ENCODE measurements around the gene ADPRH.
"Not testable (repeated sequence)": the region's sequence is repeated elsewhere in the genome, so short reads cannot be mapped to it uniquely, and the experiment has no call there.

ADPRH gene

DNA sequence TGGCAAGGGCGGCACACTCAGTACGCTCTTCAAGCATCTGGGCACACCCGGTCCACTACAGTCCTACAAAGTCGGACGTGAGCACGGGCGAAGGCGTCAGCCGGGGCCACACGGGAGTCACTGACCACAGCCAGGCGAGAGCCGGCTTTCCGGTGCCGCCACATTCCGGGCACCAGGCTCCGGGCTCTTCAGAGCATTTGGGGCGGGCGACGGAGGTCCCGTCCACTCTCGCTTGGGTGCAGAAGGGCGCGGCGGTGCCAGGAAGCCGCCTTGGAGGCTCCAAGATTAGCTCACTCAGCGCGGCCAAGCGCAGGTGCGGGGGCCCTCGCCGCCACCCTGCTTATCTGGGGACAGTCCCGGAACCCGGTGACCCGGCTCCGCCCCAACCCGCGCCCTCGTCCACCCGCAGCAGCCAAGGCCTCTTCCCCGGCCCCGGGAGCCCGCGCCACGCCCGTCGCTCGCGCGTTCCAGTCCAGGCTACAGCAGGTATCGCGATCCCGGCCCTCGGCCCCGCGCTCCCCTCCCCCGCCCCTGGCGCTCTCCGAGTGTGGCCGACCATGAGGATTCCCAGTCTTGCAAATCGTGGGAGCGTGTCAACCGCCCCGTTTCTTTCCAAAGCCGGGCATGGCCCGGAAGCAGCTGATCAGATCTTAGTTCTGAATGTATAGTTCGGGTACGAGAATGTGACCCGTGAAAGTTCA, at the start of gene ADPRH:
ADPRH (plus strand) TSS at position 127 of the 701 bp plus-strand sequence. CDS start 2,678 bp downstream, outside the sequence.
- DNase-seq (ENCODE audit: low read depth, low spot score) = peak; percentile 24

DNA sequence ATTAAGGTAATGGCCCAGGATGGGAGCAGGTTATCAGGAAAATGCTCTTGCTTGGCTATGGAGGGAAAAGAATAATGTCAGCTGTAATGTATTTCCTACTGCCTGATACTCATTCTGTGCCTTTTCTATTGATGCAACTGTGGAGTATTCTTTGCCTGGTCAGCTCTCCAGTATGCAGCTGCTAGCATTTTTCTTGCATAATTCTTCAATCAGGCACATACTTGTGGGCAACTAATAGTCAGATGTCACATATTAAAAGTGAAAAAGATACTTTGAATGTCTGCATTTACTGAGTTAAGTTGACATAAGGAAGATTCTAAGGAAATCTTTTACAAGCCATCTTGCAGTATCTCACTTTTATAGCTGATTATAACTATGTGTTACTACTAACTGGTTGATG, 49.4 kb upstream of the ADPRH start:
- DNase-seq (ENCODE audit: low read depth, low spot score) = no peak

DNA sequence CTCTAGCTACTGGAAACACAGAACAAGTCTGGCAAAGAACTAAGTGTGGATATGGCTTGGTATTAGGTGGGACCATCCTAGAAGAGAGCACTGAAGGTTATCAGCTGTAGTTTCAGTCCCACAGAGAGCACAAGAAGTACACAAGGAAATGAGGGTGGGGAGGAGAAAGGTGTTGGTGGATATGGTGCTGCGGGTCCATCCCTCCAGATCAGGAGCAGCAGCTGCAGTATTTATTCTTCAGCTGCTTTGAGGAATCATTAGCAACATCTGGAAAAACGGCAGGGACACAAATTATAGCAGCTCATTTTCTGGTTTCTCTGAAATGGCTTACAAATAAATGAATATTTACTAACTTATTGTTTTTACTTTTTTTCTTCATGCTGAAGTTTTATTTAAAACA, 48.8 kb upstream of the ADPRH start:
- no peak for DNase-seq (ENCODE audit: low read depth, low spot score)

DNA sequence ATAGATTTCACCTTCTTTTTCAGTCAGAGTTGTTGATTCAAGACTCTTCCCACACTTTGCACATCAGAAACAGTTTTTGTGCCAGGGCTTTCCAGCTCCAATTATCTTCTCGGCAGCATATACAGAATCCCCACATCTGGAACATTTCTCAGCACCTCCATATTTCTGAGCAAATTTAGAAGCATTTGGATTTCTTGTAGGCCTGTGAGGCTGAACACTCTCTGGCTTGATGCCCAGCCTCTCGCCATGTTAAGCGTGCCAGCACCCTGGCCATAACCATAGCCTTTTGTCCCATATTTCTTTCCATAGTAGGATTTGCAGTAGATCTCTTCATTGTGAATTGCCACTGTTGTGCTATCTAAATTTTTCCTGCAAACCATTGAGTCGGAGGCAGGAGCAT, 48.1 kb upstream of the ADPRH start:
- no peak for DNase-seq (ENCODE audit: low read depth, low spot score)

DNA sequence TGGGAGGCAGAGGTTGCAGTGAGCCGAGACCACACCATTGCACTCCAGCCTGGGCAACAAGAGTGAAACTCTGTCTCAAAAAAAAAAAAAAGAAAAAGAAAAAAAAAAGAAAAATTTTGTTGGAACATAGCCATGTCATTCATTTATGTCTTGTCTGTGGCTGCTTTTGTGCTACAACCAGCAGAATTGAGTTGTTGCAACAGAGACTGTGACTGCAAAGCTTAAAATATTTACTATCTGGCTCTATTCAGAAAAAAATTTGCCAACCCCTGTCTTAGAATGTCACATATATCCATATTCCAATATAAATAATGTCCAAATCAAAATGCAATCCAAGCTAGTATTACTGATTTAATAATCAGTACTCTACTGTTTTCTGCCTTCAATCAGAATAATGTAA, 45.0 kb upstream of the ADPRH start:
- no peak for DNase-seq (ENCODE audit: low read depth, low spot score)

DNA sequence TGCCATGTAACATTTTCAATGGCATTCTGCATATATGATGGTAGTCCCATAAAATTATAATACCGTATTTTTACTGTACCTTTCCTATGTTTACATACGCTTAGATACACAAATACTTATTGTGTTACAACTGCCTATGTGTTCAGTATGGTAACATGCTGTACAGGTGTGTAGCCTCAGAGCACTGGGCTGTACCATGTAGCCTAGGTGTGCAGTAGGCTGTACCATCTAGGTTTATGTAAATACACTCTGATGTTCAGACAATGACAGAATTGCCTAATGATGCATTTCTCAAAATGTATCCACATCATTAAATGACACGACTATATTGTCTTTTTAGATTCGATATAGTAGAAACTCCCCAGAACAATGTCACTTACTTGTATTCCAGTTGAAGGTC, 42.5 kb upstream of the ADPRH start:
- no peak for DNase-seq (ENCODE audit: low read depth, low spot score)

DNA sequence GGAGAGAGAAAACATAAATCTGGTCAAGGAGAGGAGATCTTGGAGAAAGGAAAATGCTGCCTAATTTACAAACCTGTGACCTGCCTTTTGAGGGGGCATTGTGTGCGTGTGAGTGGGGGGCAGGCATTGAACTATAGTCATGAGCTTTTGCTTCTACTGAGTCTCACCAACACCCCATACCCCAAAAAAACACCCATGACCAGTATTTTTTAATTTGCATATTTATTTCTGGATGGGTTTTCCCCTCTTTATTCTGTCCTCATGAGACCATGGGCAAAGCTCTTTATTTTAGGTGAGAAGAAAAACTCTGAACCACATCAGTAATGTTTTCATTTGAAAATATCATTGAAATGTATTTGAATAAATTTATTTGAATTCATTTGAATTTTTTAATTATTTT, 40.5 kb upstream of the ADPRH start:
- DNase-seq (ENCODE audit: low read depth, low spot score) = no peak

DNA sequence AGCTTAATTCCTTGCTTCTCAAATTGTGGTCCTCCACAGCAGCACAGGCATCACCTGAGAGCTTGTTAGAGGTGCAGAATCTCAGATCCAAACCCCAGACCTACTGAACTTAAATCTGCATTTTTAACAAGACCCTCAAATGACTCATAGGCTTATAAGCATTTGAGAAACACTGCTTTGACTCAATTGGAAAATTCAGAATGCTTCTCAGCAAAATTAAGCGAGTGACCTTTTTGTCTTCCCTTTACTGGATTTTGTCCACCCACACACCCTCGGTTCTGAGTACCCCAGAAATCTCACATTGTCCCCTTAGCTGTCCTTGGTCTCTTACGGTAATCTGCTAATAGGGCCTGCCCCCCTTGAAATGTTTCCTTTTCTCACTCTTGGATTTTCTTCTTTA, 37.7 kb upstream of the ADPRH start:
- DNase-seq (ENCODE audit: low read depth, low spot score) = no peak

DNA sequence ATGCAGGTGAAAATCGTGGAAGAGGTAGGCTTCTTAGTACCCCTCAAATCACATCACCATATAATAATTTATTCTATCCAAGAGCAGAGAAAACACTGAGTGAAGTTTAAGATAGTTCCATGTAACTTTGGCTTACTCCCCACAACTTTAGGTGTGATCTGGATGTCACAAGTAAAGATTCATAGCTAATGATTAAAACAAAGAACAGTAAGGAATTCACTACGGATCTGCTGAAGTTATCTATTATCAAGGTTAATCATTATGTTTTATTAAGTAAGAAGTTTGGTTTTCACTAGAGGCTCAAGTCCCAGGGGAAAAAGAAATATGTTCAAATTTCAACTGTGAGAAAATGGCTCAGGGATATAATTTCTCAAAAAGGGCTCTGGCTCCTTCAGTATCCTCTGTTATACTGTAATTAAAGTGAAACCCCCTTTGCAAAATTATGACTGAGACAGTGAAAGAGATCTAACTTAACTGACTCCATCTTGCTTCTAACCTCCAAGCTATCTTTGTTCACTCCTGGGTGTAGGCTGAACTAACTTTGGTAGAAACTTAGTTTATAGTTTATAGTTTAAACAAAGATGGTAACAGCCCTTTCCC, 37.0 kb upstream of the ADPRH start:
- DNase-seq (ENCODE audit: low read depth, low spot score) = no peak

DNA sequence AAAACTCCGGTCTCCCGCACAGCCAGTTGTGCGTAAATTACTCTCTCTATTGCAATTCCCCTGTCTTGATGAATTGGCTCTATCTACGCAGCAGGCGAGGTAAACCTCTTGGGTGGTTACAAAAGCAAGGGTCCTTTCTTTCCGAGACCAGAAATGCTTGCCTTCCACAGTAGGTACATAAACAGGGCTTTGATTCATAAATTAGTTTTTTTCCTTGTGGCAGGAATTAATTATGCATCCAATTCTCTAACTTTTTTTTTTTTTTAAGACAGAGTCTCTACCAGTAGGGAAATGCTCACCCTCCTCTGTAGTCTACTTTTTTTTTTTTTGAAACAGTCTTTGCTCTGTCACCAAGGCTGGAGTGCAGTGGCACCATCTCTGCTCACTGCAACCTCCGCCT, 36.1 kb upstream of the ADPRH start:
- DNase-seq (ENCODE audit: low read depth, low spot score) = no peak

DNA sequence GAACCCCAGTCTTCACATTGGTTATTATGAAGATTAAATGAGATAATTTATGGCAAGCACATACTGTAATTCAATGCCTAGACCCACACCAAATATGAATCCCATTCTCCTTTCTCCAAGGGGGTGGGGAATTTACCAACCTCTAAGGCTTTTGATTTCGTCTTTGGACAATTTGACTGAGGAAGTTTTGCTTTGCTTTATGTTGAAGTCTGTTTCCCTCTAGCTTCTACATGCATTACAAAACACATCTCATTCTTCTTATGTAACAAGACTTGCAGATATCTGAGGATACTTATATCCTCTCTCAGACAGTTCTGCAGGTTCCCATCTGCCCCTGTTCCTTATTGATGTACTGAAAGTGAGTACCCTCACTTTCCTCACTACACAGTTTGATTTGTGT, 32.1 kb upstream of the ADPRH start:
- no peak for DNase-seq (ENCODE audit: low read depth, low spot score)

DNA sequence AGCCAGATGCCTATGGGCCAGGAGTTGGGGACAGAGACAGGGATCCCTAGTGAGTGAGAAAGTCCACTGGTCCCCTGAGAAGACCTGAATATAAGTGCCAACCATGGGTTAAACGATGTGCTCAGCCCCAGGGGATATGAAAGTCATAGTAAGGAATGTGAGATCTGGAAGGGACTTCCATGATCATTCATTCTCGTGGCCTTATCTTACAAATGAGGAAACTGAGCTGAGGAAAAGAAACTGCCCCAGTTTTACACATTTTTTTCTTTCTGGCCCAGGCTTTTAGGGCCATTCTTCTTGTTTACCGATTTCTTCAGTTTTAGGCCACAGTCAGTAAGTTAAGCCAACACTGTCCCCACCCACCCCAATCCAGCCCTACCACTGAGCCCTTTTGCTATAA, 31.0 kb upstream of the ADPRH start:
- no peak for DNase-seq (ENCODE audit: low read depth, low spot score)

DNA sequence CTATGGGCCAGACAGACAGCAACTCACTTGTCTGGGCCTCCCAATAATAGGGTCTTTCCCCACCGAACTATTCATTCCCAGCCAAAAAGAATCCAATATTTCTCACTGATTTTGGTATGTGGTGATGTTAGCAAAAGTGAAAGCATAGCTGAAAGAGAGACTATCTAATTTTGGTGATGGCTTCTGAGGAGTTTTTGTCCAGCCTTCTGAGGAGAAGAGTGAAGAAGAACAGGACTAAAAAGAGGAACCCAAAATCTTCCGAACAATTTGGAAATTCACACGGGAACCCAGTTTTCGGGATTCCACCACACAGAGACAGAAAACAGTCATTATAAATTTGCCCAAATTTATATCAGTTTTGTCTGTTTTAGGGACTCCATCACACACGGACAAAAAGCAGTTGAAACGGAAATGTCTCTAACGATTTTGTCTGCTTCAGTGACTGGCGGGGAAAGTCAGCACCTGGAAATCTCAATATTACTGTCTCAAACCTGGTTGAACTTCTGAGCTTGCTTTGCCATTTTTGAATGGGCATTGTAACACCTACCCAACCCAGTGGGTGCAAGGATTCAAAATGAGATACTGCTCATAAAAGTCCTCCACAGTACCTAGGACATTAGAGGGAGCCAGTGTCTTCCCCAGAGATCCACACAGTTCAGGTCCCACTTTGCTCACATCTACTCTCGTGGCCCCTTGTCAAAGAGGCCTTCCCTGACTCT, 28.9 kb upstream of the ADPRH start:
- DNase-seq (ENCODE audit: low read depth, low spot score) = no peak

DNA sequence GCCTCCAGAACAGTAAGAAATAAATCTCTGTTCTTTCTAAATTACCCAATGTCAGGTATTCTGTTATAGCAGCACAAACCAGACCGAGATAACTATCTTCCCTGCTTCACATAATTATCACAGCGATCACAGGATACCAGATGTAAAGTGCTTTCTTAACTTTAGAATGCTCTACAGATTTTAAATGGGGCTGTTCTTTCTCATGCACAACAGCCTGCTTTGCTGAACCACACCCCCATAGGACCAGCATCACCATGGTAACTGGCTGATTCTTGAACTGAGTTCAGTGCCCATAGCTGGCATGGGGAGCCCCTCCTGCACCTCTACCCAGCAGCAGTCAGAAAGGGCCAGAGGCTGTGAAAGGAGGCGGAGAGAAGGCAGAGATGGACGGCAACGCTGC, 27.7 kb upstream of the ADPRH start:
- no peak for DNase-seq (ENCODE audit: low read depth, low spot score)

DNA sequence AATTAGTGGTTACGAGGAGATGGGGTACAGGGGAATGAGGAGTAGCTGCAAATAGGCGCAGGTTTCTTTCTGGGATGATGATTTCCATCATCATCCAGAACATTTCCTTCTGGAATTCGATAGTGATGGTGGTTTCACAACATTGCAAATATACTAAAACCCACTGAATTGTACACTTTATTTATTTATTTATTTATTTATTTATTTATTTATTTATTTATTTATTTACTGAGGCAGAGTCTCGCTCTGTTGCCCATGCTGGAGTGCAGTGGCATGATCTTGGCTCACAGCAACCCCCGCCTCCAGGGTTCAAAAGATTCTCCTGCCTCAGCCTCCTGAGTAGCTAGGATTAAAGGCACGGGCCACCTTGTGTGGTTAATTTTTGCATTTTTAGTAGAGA, 26.4 kb upstream of the ADPRH start:
- not testable (repeated sequence) for DNase-seq (ENCODE audit: low read depth, low spot score)

DNA sequence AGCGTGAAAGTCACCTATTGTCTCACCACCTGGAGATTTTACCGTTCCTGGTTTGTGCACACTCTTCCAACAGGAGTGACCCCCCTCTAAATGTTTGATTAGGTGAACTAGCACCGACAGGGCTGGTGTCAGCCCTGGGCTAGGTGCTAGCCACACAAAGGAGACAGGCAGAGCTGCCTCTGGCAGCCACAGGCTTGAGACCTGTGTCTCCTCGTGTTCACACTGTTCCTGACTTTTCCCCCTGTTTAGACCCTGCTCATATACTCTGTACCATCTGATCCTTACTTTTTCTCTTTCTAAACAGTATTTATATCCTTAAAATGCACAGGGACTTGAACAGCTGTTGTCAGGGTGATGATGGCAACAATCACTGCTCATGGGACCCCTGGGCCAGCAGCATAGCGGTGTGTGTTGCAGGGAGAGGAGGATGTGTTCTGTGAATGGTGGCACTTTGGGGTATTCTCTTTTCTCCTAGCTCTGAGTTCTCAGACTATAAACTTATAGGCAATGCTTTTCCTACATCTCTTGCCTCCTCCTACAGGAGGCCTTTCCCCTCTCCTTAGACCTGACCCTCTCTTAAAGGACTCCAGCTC, 25.4 kb upstream of the ADPRH start:
- DNase-seq (ENCODE audit: low read depth, low spot score) = no peak

DNA sequence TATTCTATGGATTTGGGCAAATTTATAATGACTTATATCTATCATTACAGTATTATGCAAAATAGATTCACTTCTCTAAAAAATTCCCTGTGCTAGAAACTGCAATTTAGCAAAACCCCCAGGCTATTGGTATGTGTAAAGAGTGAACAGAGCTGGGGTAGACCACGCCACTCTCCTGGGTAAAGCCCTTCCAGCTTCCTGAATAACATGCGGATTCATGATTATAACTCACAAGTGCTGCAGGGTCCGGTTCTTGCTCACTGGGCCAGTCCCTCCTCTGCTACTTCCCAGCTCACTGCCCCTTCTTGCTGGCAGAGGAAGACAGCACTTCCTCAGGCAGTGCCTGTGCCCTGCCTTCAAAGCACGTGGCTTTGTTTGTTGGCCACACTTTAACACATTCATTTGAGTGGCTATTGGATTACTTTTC, 24.0 kb upstream of the ADPRH start:
- no peak for DNase-seq (ENCODE audit: low read depth, low spot score)

DNA sequence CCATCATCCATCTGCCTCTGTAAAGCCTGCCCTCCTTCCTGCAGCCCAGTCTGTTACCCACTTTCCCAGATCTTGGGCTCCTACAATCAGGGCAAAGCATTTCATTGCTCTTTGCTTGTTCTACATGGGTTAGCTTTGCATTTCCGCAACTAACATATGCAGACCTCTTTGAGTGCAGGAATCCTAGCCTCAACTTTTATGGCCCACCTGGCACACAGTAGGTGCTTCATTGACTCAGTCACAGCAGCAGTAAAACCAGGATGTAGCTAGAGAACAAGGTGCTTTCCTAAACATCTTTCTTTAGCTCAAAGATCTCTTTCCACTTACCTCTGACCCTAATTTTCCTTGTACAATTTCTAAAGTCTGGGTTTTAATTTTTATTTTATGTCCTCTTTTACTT, 23.4 kb upstream of the ADPRH start:
- DNase-seq (ENCODE audit: low read depth, low spot score) = no peak

DNA sequence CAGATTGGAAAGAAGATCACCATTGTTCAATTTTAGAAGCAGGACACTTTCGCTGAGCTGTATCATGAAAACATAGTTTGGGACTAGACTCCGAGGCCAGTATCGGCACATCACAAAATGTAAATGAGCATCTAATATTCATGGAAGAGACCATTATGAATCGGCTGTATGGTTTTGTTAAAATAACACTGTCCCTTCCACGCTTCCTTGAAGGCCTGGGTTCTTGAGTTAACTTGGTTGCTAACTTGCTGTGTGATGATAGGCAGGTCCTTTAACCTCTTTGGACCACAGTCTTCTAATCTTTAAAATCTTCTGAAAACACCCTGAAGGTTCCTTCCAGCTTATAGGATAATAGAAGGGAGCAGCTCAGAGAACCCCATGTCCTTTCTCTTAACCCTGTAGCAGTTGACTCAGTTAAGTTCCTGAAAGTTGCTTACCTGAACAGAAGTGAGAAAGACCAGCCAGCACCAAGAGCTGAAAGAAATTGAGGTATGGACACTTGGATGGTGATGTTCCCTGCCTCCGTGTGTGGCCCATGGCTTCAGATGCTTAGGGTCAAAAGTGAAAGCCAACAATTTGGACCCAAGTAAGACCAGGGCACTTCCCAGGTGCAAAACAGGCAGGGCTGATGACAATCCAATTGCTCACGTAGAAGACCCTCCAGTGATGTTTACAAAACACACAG, 22.0 kb upstream of the ADPRH start:
- DNase-seq (ENCODE audit: low read depth, low spot score) = no peak

DNA sequence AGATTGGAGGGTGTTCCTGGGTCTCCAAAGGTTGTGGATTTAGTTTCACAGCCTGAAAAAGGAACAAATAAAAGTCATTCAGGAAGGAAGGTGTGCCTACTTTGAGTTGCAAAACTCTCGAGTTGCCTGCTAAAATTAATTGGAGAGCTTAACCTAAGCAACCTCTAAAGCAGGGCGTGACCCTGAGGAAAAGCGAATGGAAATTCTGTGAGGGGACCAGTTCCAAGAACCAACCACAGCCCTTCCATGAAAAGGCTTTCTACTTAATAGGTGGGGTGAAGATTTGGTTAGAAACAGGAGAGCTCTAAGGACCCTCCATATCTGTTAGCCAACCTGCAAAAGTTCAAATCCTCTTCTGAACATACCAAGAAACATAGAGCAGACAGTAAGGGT, 21.4 kb upstream of the ADPRH start:
- no peak for DNase-seq (ENCODE audit: low read depth, low spot score)

DNA sequence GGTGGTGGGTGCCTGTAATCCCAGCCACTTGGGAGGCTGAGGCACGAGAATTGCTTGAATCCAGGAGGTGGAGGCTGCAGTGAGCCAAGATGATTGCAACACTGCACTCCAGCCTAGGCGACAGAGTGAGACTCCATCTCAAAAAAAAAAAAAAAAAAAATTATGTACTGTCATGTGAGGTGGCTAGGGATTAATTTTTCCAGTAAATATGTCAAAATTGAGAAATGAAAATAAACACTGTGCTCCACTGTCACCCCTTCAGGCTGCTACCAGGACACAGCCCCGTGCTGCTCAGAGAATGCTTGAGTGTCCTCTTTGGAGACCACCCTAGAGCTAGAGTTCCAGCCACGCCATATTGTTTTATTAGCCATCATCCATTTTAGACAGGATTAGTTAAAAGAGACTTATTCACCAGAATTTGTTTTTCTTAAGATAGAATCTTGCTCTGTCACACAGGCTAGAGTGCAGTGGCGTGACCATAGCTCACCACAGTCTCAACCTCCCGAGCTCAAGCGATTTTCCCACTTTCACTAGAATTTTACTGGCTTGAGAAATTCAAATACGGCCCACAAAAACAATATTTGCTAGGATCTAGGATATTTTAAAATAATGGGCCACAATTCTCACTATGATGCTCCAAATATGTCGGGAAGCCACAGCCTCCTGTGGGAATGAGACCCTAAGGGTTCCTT, 20.5 kb upstream of the ADPRH start:
- no peak for DNase-seq (ENCODE audit: low read depth, low spot score)
